ENCODE results near the gene OR6B3.

The OR6B3 gene

GRCh38 chr2:240043279-240043989 lies 9.9 kb downstream of the OR6B3 start:
- DNase-seq: no peak

GRCh38 chr2:240042740-240043139 lies 10.6 kb downstream of the OR6B3 start:
- no peak for DNase-seq

- DNase-seq: no peak
These were observed 12.0 kb downstream of the OR6B3 start for GRCh38 chr2:240041363-240041762.

- DNase-seq: no peak
These were observed 16.0 kb downstream of the OR6B3 start for GRCh38 chr2:240037358-240037757.

GRCh38 chr2:240033330-240033678 lies 20.0 kb downstream of the OR6B3 start:
- DNase-seq: no peak

- DNase-seq: no peak
These were observed 20.7 kb downstream of the OR6B3 start for GRCh38 chr2:240032406-240033329.

- DNase-seq: no peak
These were observed 22.8 kb downstream of the OR6B3 start, which contains the start of gene OR6B2 for GRCh38 chr2:240030379-240031094. Gene OR6B2 (minus strand): TSS chr2:240030429. CDS start chr2:240030429, 0 bp downstream.

- peak; percentile 53 for DNase-seq
These were observed 28.6 kb downstream of the OR6B3 start for GRCh38 chr2:240024766-240025165.

GRCh38 chr2:240023792-240024191 lies 29.5 kb downstream of the OR6B3 start:
- DNase-seq: no peak

- peak; percentile 78 for DNase-seq
These were observed 31.7 kb downstream of the OR6B3 start for GRCh38 chr2:240021488-240022104.

- no peak for DNase-seq
These were observed 35.1 kb downstream of the OR6B3 start for GRCh38 chr2:240018071-240018750.

- no peak for DNase-seq
These were observed 39.0 kb downstream of the OR6B3 start for GRCh38 chr2:240014327-240014726.

GRCh38 chr2:240013343-240013742 lies 40.0 kb downstream of the OR6B3 start:
- DNase-seq: no peak

GRCh38 chr2:240002983-240003382 lies 50.3 kb downstream of the OR6B3 start:
- DNase-seq: no peak

- no peak for DNase-seq
These were observed 52.6 kb downstream of the OR6B3 start for GRCh38 chr2:240000671-240001070.

- no peak for DNase-seq
These were observed 55.5 kb downstream of the OR6B3 start for GRCh38 chr2:239997686-239998409.
